GM12865 (cell line): ENCODE data around the gene ACTL7B.

Experiments used
- DNase-seq: peaks from one replicate; pipeline ENCODE4 v3.0.0; 2010; ENCODE audit warnings: low read depth
- H3K4me3 ChIP-seq: 2 replicates; pipeline ENCODE4 v1.5.1; 2011; ENCODE audit warnings: mild to moderate bottlenecking, low read depth, low read length, control low read depth
- CTCF ChIP-seq: IDR thresholded peaks from 2 replicates; pipeline ENCODE4 v1.5.1; 2011; ENCODE audit warnings: low read length, control low read depth, low read depth, inconsistent platforms; ENCODE audit not compliant: insufficient read depth; ENCODE audit errors: missing control alignments

ACTL7B gene

GRCh38 chr9:108836319-108836718 is 19.5 kb downstream of the ACTL7B start:
- no peak for DNase-seq
- no peak for TF ChIP-seq CTCF
- H3K4me3 ChIP-seq: no peak overlapping the region

- DNase-seq: no peak
- TF ChIP-seq CTCF: no peak
- H3K4me3 ChIP-seq: no peak overlapping the region
These were observed 20.0 kb downstream of the ACTL7B start for GRCh38 chr9:108835831-108836230.

- DNase-seq: no peak
- no peak overlapping the region for H3K4me3 ChIP-seq
- TF ChIP-seq CTCF: no peak
These were observed 20.7 kb downstream of the ACTL7B start for GRCh38 chr9:108834959-108835665.

- no peak overlapping the region for H3K4me3 ChIP-seq
- TF ChIP-seq CTCF: no peak
- no peak for DNase-seq
These were observed 23.6 kb downstream of the ACTL7B start for GRCh38 chr9:108832179-108832500.

GRCh38 chr9:108831496-108832178 is 24.1 kb downstream of the ACTL7B start:
- DNase-seq: no peak
- no peak overlapping the region for H3K4me3 ChIP-seq
- no peak for TF ChIP-seq CTCF

- DNase-seq: no peak
- H3K4me3 ChIP-seq: no peak overlapping the region
- TF ChIP-seq CTCF: no peak
These were observed 25.5 kb downstream of the ACTL7B start for GRCh38 chr9:108830272-108830671.

GRCh38 chr9:108823829-108824228 is 32.0 kb downstream of the ACTL7B start:
- no peak for TF ChIP-seq CTCF
- DNase-seq: no peak
- no peak overlapping the region for H3K4me3 ChIP-seq
